WTC11 (cell line): ENCODE results near the gene RAB26.

Source experiments
- FOXJ3 ChIP-seq: sonication (generic); formaldehyde crosslinking; IDR thresholded peaks from 2 replicates; pipeline ENCODE4 v1.9.0; 2021; ENCODE audit warnings: missing genetic modification reagents, mild to moderate bottlenecking, borderline replicate concordance
- FOXK1 ChIP-seq: sonication (generic); formaldehyde crosslinking; IDR thresholded peaks from 2 replicates; pipeline ENCODE4 v1.8.0; 2022; ENCODE audit warnings: mild to moderate bottlenecking, moderate library complexity, missing genetic modification reagents
- FOXP1 ChIP-seq: sonication (generic); formaldehyde crosslinking; IDR thresholded peaks from 2 replicates; pipeline ENCODE4 v1.8.0; 2022; ENCODE audit warnings: missing genetic modification reagents, mild to moderate bottlenecking, moderate library complexity, borderline replicate concordance
- JUN ChIP-seq: sonication (generic); formaldehyde crosslinking; IDR thresholded peaks from 2 replicates; pipeline ENCODE4 v1.8.0; 2023; ENCODE audit warnings: mild to moderate bottlenecking, missing genetic modification reagents
- NFE2L1 ChIP-seq: sonication (generic); formaldehyde crosslinking; IDR thresholded peaks from 2 replicates; pipeline ENCODE4 v1.8.1; 2023; ENCODE audit warnings: missing genetic modification reagents
- NFYB ChIP-seq: sonication (generic); formaldehyde crosslinking; conservative IDR thresholded peaks from 2 replicates; pipeline ENCODE4 v1.8.0; 2022; ENCODE audit warnings: low read depth, missing genetic modification reagents
- NR1H2 ChIP-seq: sonication (generic); formaldehyde crosslinking; IDR thresholded peaks from 2 replicates; pipeline ENCODE4 v1.9.0; 2021; ENCODE audit warnings: mild to moderate bottlenecking, moderate library complexity, missing genetic modification reagents
- PRRX2 ChIP-seq: fragments of 250-450 bp; sonication (Bioruptor Pico); IDR thresholded peaks from 2 replicates; pipeline ENCODE4 v1.8.0; 2021; ENCODE audit warnings: mild to moderate bottlenecking
- SMAD3 ChIP-seq: sonication (generic); formaldehyde crosslinking; IDR thresholded peaks from 2 replicates; pipeline ENCODE4 v1.8.0; 2022; ENCODE audit warnings: missing genetic modification reagents, mild to moderate bottlenecking, borderline replicate concordance
- TEAD4 ChIP-seq: sonication (generic); formaldehyde crosslinking; IDR thresholded peaks from 2 replicates; pipeline ENCODE4 v1.8.0; 2022; ENCODE audit warnings: mild to moderate bottlenecking, missing genetic modification reagents
- ZNF263 ChIP-seq: sonication (generic); formaldehyde crosslinking; IDR thresholded peaks from 2 replicates; pipeline ENCODE4 v1.8.1; 2022; ENCODE audit warnings: low read depth, mild to moderate bottlenecking, moderate library complexity, missing genetic modification reagents
- TF ChIP-seq, protein P1 (sequence below): fragments of 200-600 bp; IDR thresholded peaks from 2 replicates; pipeline ENCODE4 v1.8.0; 2022; ENCODE audit warnings: antibody characterized with exemption
- TF ChIP-seq, protein P2 (sequence below): sonication (generic); formaldehyde crosslinking; IDR thresholded peaks from 2 replicates; pipeline ENCODE4 v1.8.1; 2023; ENCODE audit warnings: mild to moderate bottlenecking, missing genetic modification reagents, moderate library complexity

DNA sequence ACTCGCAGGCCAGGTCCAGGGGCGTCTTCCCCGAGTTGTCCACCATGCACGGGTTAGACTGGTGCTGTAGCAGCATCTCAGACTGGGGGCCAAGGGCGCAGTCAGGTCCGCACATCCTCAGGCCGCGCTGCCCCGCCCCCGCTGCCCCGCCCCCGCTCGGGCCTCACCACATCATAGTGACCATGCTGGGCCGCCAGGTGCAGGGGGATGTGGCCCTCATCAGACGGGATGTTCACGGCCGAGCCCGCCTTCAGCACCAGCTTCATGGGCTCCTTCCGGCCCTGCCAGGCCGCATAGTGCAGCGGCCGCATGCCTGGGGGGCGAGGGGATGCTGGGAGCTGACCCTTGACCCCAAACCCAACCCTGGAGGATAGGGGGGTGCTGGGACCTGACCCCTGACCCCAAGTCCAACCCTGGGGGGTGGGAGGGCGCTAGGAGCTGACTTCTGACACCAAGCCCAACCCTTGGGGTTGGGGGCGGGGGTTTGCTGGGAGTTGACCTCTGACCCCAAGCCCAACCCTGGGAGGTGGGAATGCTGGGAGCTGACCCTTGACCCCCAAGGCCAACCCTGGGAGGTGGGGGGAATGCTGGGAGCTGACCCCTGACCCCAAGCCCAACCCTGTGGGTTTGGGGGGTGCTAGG lies 40.9 kb downstream of the RAB26 start:
- TF ChIP-seq, protein P1, sequence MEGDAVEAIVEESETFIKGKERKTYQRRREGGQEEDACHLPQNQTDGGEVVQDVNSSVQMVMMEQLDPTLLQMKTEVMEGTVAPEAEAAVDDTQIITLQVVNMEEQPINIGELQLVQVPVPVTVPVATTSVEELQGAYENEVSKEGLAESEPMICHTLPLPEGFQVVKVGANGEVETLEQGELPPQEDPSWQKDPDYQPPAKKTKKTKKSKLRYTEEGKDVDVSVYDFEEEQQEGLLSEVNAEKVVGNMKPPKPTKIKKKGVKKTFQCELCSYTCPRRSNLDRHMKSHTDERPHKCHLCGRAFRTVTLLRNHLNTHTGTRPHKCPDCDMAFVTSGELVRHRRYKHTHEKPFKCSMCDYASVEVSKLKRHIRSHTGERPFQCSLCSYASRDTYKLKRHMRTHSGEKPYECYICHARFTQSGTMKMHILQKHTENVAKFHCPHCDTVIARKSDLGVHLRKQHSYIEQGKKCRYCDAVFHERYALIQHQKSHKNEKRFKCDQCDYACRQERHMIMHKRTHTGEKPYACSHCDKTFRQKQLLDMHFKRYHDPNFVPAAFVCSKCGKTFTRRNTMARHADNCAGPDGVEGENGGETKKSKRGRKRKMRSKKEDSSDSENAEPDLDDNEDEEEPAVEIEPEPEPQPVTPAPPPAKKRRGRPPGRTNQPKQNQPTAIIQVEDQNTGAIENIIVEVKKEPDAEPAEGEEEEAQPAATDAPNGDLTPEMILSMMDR: no peak
- TF ChIP-seq ZNF263 (CRISPR knock-in tag) (no peak), PRRX2 (CRISPR knock-in tag) (no peak), FOXJ3 (CRISPR knock-in tag) (no peak), TEAD4 (no peak), SMAD3 (CRISPR knock-in tag) (no peak), NR1H2 (CRISPR knock-in tag) (no peak), NFYB (CRISPR knock-in tag) (no peak), JUN (CRISPR knock-in tag) (no peak), FOXP1 (CRISPR knock-in tag) (no peak), NFE2L1 (CRISPR knock-in tag) (no peak), FOXK1 (no peak)
- TF ChIP-seq, protein P2, sequence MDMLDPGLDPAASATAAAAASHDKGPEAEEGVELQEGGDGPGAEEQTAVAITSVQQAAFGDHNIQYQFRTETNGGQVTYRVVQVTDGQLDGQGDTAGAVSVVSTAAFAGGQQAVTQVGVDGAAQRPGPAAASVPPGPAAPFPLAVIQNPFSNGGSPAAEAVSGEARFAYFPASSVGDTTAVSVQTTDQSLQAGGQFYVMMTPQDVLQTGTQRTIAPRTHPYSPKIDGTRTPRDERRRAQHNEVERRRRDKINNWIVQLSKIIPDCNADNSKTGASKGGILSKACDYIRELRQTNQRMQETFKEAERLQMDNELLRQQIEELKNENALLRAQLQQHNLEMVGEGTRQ (CRISPR knock-in tag): no peak
